Measurements from ENCODE around the gene ATP2C2.

The ATP2C2 gene

GRCh38 chr16:84497418-84498222, 129.3 kb downstream of the ATP2C2 start:
- H3K36me3 Mint-ChIP-seq (ENCODE audit: insufficient read depth): peaks cover 30% of the 10 kb centered on the region

GRCh38 chr16:84498223-84498610, 129.9 kb downstream of the ATP2C2 start:
- Mint-ChIP-seq H3K27me3 (no peaks in the 10 kb centered on the region), H3K36me3 (ENCODE audit: insufficient read depth) (peaks cover 25% of the 10 kb centered on the region), H3K27ac (no peak overlapping the region), H3K4me1 (ENCODE audit: low read depth in 2 of 2) (peaks cover 0 to 4% of the 10 kb centered on the region in 2 donors), H3K4me3 (no peak overlapping the region), H3K9me3 (no peaks in the 10 kb centered on the region)
- DNase-seq (no peak), ATAC-seq (replicated peaks) (no peak)

More at GRCh38 chr16:84497418-84498222, 129.3 kb downstream of the ATP2C2 start:
- DNase-seq (no peak), ATAC-seq (replicated peaks) (no peak)
- Mint-ChIP-seq H3K4me1 (ENCODE audit: low read depth in 2 of 2) (peaks cover 0 to 2% of the 10 kb centered on the region in 2 donors), H3K4me3 (no peak overlapping the region), H3K9me3 (no peaks in the 10 kb centered on the region), H3K27ac (no peak overlapping the region), H3K27me3 (no peaks in the 10 kb centered on the region)

GRCh38 chr16:84498859-84499620, 130.7 kb downstream of the ATP2C2 start:
- Mint-ChIP-seq H3K36me3 (ENCODE audit: insufficient read depth) (peaks cover 24% of the 10 kb centered on the region), H3K4me3 (no peak overlapping the region), H3K27ac (no peak overlapping the region), H3K27me3 (no peaks in the 10 kb centered on the region), H3K4me1 (ENCODE audit: low read depth in 2 of 2) (peaks cover 3 to 10% of the 10 kb centered on the region in 2 donors), H3K9me3 (no peaks in the 10 kb centered on the region)
- no peak for DNase-seq
- ATAC-seq (replicated peaks): no peak

GRCh38 chr16:84499638-84500037, 131.3 kb downstream of the ATP2C2 start:
- H3K27ac Mint-ChIP-seq: no peak overlapping the region
- ATAC-seq (replicated peaks): no peak
- peaks cover 21% of the 10 kb centered on the region for H3K36me3 Mint-ChIP-seq (ENCODE audit: insufficient read depth)
- no peaks in the 10 kb centered on the region for H3K9me3 Mint-ChIP-seq
- no peak for DNase-seq
- H3K4me1 Mint-ChIP-seq (ENCODE audit: low read depth in 2 of 2): peaks cover 8 to 12% of the 10 kb centered on the region in 2 donors
- no peaks in the 10 kb centered on the region for H3K27me3 Mint-ChIP-seq
- no peak overlapping the region for H3K4me3 Mint-ChIP-seq

- Mint-ChIP-seq H3K4me3 (no peak overlapping the region), H3K36me3 (ENCODE audit: insufficient read depth) (peaks cover 19% of the 10 kb centered on the region), H3K27ac (no peak overlapping the region), H3K27me3 (no peaks in the 10 kb centered on the region), H3K4me1 (ENCODE audit: low read depth in 2 of 2) (peaks cover 14 to 18% of the 10 kb centered on the region in 2 donors), H3K9me3 (no peaks in the 10 kb centered on the region)
- ATAC-seq (replicated peaks): no peak
- DNase-seq: no peak
These were observed 132.2 kb downstream of the ATP2C2 start for GRCh38 chr16:84500531-84500930.

- H3K4me3 Mint-ChIP-seq: no peak overlapping the region
- DNase-seq: no peak
- no peaks in the 10 kb centered on the region for H3K9me3 Mint-ChIP-seq
- H3K36me3 Mint-ChIP-seq (ENCODE audit: insufficient read depth): peaks cover 16% of the 10 kb centered on the region
- H3K4me1 Mint-ChIP-seq (ENCODE audit: low read depth in 2 of 2): peaks cover 19 to 25% of the 10 kb centered on the region in 2 donors
- H3K27ac Mint-ChIP-seq: no peak overlapping the region
- H3K27me3 Mint-ChIP-seq: no peaks in the 10 kb centered on the region
- ATAC-seq (replicated peaks): no peak
These were observed 132.9 kb downstream of the ATP2C2 start for GRCh38 chr16:84501077-84501735.

GRCh38 chr16:84502075-84502474, 133.7 kb downstream of the ATP2C2 start:
- H3K27ac Mint-ChIP-seq: no peak overlapping the region
- H3K27me3 Mint-ChIP-seq: no peaks in the 10 kb centered on the region
- DNase-seq: no peak
- peaks cover 22 to 28% of the 10 kb centered on the region in 2 donors for H3K4me1 Mint-ChIP-seq (ENCODE audit: low read depth in 2 of 2)
- no peak overlapping the region for H3K4me3 Mint-ChIP-seq
- H3K36me3 Mint-ChIP-seq (ENCODE audit: insufficient read depth): peaks cover 13% of the 10 kb centered on the region
- no peaks in the 10 kb centered on the region for H3K9me3 Mint-ChIP-seq
- no peak for ATAC-seq (replicated peaks)

- Mint-ChIP-seq H3K4me3 (no peak overlapping the region), H3K9me3 (no peaks in the 10 kb centered on the region), H3K27me3 (no peaks in the 10 kb centered on the region), H3K4me1 (ENCODE audit: low read depth in 2 of 2) (peaks cover 26 to 33% of the 10 kb centered on the region in 2 donors), H3K36me3 (ENCODE audit: insufficient read depth) (peaks cover 11% of the 10 kb centered on the region), H3K27ac (no peak overlapping the region)
- DNase-seq (no peak), ATAC-seq (replicated peaks) (no peak)
These were observed 134.2 kb downstream of the ATP2C2 start for GRCh38 chr16:84502581-84502980.

- DNase-seq (no peak), ATAC-seq (replicated peaks) (peak; percentile 2)
- H3K27ac Mint-ChIP-seq: peak overlapping the region; percentile 81 to 88
- peaks cover 9% of the 10 kb centered on the region for H3K36me3 Mint-ChIP-seq (ENCODE audit: insufficient read depth)
- H3K4me1 Mint-ChIP-seq (ENCODE audit: low read depth in 2 of 2): peaks cover 26 to 34% of the 10 kb centered on the region in 2 donors
- H3K4me3 Mint-ChIP-seq: peak overlapping the region; percentile 90
- H3K9me3 Mint-ChIP-seq: no peaks in the 10 kb centered on the region
- no peaks in the 10 kb centered on the region for H3K27me3 Mint-ChIP-seq
These were observed 135.5 kb downstream of the ATP2C2 start for GRCh38 chr16:84503751-84504395.

GRCh38 chr16:84504420-84505248, 136.3 kb downstream of the ATP2C2 start, which contains the start of gene MEAK7:
Gene MEAK7 (minus strand): TSS chr16:84504659. CDS start chr16:84498086, 6,573 bp downstream.
- no peaks in the 10 kb centered on the region for H3K27me3 Mint-ChIP-seq
- H3K27ac Mint-ChIP-seq: peak within 1 kb of the TSS; percentile 81 to 88
- peaks cover 9% of the 10 kb centered on the region for H3K36me3 Mint-ChIP-seq (ENCODE audit: insufficient read depth)
- peaks cover 26 to 34% of the 10 kb centered on the region in 2 donors for H3K4me1 Mint-ChIP-seq (ENCODE audit: low read depth in 2 of 2)
- H3K4me3 Mint-ChIP-seq: peak within 1 kb of the TSS; percentile 90
- DNase-seq (peak; percentile 98 to 99 (median 98)), ATAC-seq (replicated peaks) (peak; percentile 93)
- no peaks in the 10 kb centered on the region for H3K9me3 Mint-ChIP-seq

- ATAC-seq (replicated peaks) (no peak), DNase-seq (no peak)
- Mint-ChIP-seq H3K27ac (peak overlapping the region; percentile 81 to 88), H3K4me3 (peak overlapping the region; percentile 90), H3K36me3 (ENCODE audit: insufficient read depth) (peaks cover 9% of the 10 kb centered on the region), H3K9me3 (no peaks in the 10 kb centered on the region), H3K27me3 (no peaks in the 10 kb centered on the region), H3K4me1 (ENCODE audit: low read depth in 2 of 2) (peaks cover 26 to 34% of the 10 kb centered on the region in 2 donors)
These were observed 137.2 kb downstream of the ATP2C2 start for GRCh38 chr16:84505249-84506187.

Data from effector memory CD8-positive, alpha-beta T cell (primary cell).